HepG2 (cell line): ENCODE measurements around the gene MSI2. TPM values are rescaled to one million over a fixed set of nuclear protein-coding genes. Genes with fewer than 3 reads are reported as not detected.

ENCODE experiments used
- ATAC-seq: fragments of 200-7000 bp; cut with Tn5 transposase; 3 replicates; pipeline ENCODE4 v1.9.1; 2020; ENCODE audit warnings: mild to moderate bottlenecking, moderate library complexity
- BruUV-seq: library from RNA; stranded (reverse); fragments of 400-500 nt; replicated peaks from 2 replicates; lab custom pipeline; 2021; lab: Mats Ljungman, UMichigan
- CTCF ChIA-PET: fragments of 300-600 bp; formaldehyde crosslinking; extraction: SDS; loops from one replicate; lab custom pipeline; 2021; ENCODE audit warnings: low total read pairs, inconsistent platforms, low intra/inter-chr PET ratio; lab: Yijun Ruan, JAX
- POLR2A ChIA-PET: fragments of 350-600 bp; sonication (Branson Sonifier 250); formaldehyde crosslinking; loops from one replicate; lab custom pipeline; 2020; ENCODE audit warnings: antibody characterized with exemption, inconsistent platforms; lab: Yijun Ruan, JAX
- DNase-seq: peaks from one replicate; pipeline ENCODE4 v3.0.0-alpha.2; 2015; ENCODE audit warnings: low spot score
- FAIRE-seq: peaks from 3 replicates; lab custom pipeline; 2011; peaks lifted over from hg19 to GRCh38; lab: Jason Lieb, UNC
- H2AFZ ChIP-seq: one replicate; pipeline ENCODE4 v1.6.1; 2011; ENCODE audit warnings: low read length, inconsistent platforms
- H3K27ac ChIP-seq: fragments of 300-600 bp; 3 replicates; pipeline ENCODE4 v1.8.0; 2011; ENCODE audit warnings: mixed run types, mild to moderate bottlenecking, mixed read lengths, low read length, inconsistent platforms; ENCODE audit not compliant: insufficient read depth; ENCODE audit errors: extremely low read length
- H3K27me3 ChIP-seq, 2 experiments: fragments of 200-600 bp in 1 of 2; 2 replicates in 1 of 2; 3 replicates in 1 of 2; pipeline versions ENCODE4 v1.6.0 to v1.8.0; 2011; ENCODE audit warnings: low read length in 2 of 2, mild to moderate bottlenecking in 2 of 2, moderate library complexity in 2 of 2, inconsistent platforms in 1 of 2; ENCODE audit not compliant: insufficient read depth in 2 of 2, control insufficient read depth in 1 of 2
- H3K36me3 ChIP-seq, 2 experiments: fragments of 200-600 bp in 1 of 2; replicated peaks in 1 of 2; 2 replicates in 1 of 2; 3 replicates in 1 of 2; pipeline versions ENCODE4 v1.5.1 to v1.8.0; 2011; ENCODE audit warnings: low read length in 2 of 2, inconsistent platforms in 1 of 2; ENCODE audit not compliant: insufficient read depth in 2 of 2, control insufficient read depth in 1 of 2
- H3K4me1 ChIP-seq: 2 replicates; pipeline ENCODE4 v1.5.1; 2012; ENCODE audit warnings: low read length, inconsistent platforms; ENCODE audit not compliant: insufficient read depth
- H3K4me2 ChIP-seq: 2 replicates; pipeline ENCODE4 v1.6.0; 2011; ENCODE audit warnings: low read depth, low read length, inconsistent platforms
- H3K4me3 ChIP-seq, 3 experiments: fragments of 200-600 bp in 1 of 3; sonication (generic), shearing (Covaris generic) in 1 of 3; replicated peaks in 1 of 3; 2 replicates each; pipeline ENCODE4 v1.5.1; 2011 to 2016; ENCODE audit warnings: low read length in 3 of 3, inconsistent platforms in 2 of 3, low read depth in 2 of 3, mild to moderate bottlenecking in 2 of 3, control low read depth in 1 of 3, mixed read lengths in 1 of 3; ENCODE audit not compliant: insufficient read depth in 1 of 3
- H3K79me2 ChIP-seq: one replicate; pipeline ENCODE4 v1.6.1; 2011; ENCODE audit warnings: low read length, inconsistent platforms; ENCODE audit not compliant: insufficient read depth
- H3K9ac ChIP-seq: 2 replicates; pipeline ENCODE4 v1.6.0; 2011; ENCODE audit warnings: mild to moderate bottlenecking, low read depth, low read length, inconsistent platforms; ENCODE audit not compliant: insufficient read depth
- H3K9me3 ChIP-seq: 2 replicates; pipeline ENCODE4 v1.5.1; 2012; ENCODE audit warnings: mild to moderate bottlenecking, low read length
- H4K20me1 ChIP-seq: 2 replicates; pipeline ENCODE4 v1.6.0; 2011; ENCODE audit warnings: inconsistent platforms, mild to moderate bottlenecking, low read length, moderate library complexity; ENCODE audit not compliant: insufficient read depth
- CC2D1A ChIP-seq: sonication (generic); formaldehyde crosslinking; IDR thresholded peaks from 2 replicates; pipeline ENCODE4 v1.8.1; 2023; ENCODE audit warnings: mild to moderate bottlenecking, missing genetic modification reagents
- HIVEP1 ChIP-seq: sonication (generic); formaldehyde crosslinking; IDR thresholded peaks from 2 replicates; pipeline ENCODE4 v1.4.0; 2020; ENCODE audit warnings: mild to moderate bottlenecking, missing genetic modification reagents
- NRL ChIP-seq: sonication (generic); formaldehyde crosslinking; IDR thresholded peaks from 2 replicates; pipeline ENCODE4 v1.5.0; 2020; ENCODE audit warnings: missing genetic modification reagents, mild to moderate bottlenecking, moderate library complexity, borderline replicate concordance
- REPIN1 ChIP-seq: sonication (generic); formaldehyde crosslinking; IDR thresholded peaks from 2 replicates; pipeline ENCODE4 v1.8.0; 2022; ENCODE audit warnings: missing genetic modification reagents, low read depth, mild to moderate bottlenecking, borderline replicate concordance
- RFXAP ChIP-seq: sonication (generic); formaldehyde crosslinking; IDR thresholded peaks from 2 replicates; pipeline ENCODE4 v1.4.0; 2020; ENCODE audit warnings: missing genetic modification reagents, borderline replicate concordance
- RXRA ChIP-seq: sonication (generic); formaldehyde crosslinking; IDR thresholded peaks from 2 replicates; pipeline ENCODE4 v1.5.1; 2020; ENCODE audit warnings: missing genetic modification reagents
- ZNF292 ChIP-seq: sonication (generic); formaldehyde crosslinking; IDR thresholded peaks from 2 replicates; pipeline ENCODE4 v1.8.1; 2022; ENCODE audit warnings: mild to moderate bottlenecking, low read depth, missing genetic modification reagents, borderline replicate concordance
- ZNF550 ChIP-seq: sonication (generic); formaldehyde crosslinking; IDR thresholded peaks from 2 replicates; pipeline ENCODE4 v1.4.0; 2020; ENCODE audit warnings: mild to moderate bottlenecking, missing genetic modification reagents, borderline replicate concordance
- ZNF605 ChIP-seq: sonication (generic); formaldehyde crosslinking; IDR thresholded peaks from 2 replicates; pipeline ENCODE4 v1.8.0; 2022; ENCODE audit warnings: mild to moderate bottlenecking, missing genetic modification reagents
- ZNF878 ChIP-seq: sonication (generic); formaldehyde crosslinking; IDR thresholded peaks from 2 replicates; pipeline ENCODE4 v1.8.1; 2023; ENCODE audit warnings: mild to moderate bottlenecking, missing genetic modification reagents, moderate library complexity
- WGBS: methylation state at CpG from one replicate; pipeline ENCODE4 v1.1.6; 2017; ENCODE audit warnings: low lambda C conversion rate; 5-methylcytosine and 5-hydroxymethylcytosine counted together
- in situ Hi-C: cut with HindIII; loops from 2 replicates; pipeline ENCODE4 v1.10.0; 2017; ENCODE audit warnings: low pct_unique_long_range_greater_than_20kb; ENCODE audit not compliant: extremely low pct_ligation_motif_present
- intact Hi-C: fragments of 100-400 bp; cut with micrococcal nuclease; formaldehyde crosslinking; loops from one replicate; pipeline ENCODE4 v1.10.0; 2022; ENCODE audit not compliant: unreplicated experiment
- polyA plus RNA-seq, 8 experiments: library from polyadenylated mRNA; depleted of rRNA in 3 of 8; stranded (reverse) in 7 of 8; unstranded in 1 of 8; fragments of >200 nt; fragmentation: Illumina TruSeq in 4 of 8; extraction: Trizol in 4 of 8; gene quantifications; 2 replicates each; pipeline versions ENCODE4 v1.2.1 to v1.2.3, GENCODE V29; 2011 to 2016; ENCODE audit warnings: low read depth in 4 of 8, missing spikeins in 1 of 8, mixed read lengths in 1 of 8; ENCODE audit not compliant: insufficient read depth in 1 of 8
- total RNA-seq, 5 experiments: library from RNA; depleted of rRNA; stranded (reverse); fragments of >200 nt; fragmentation: Illumina TruSeq; extraction: Trizol; gene quantifications; 2 replicates each; pipeline ENCODE4 v1.2.3, GENCODE V29; 2016; ENCODE audit warnings: low read depth in 1 of 5
- TF ChIP-seq, protein P1 (sequence below): sonication (generic); formaldehyde crosslinking; IDR thresholded peaks from 2 replicates; pipeline ENCODE4 v1.4.0; 2020; ENCODE audit warnings: missing genetic modification reagents, mild to moderate bottlenecking, borderline replicate concordance
- TF ChIP-seq, protein P2 (sequence below): sonication (generic); formaldehyde crosslinking; IDR thresholded peaks from 2 replicates; pipeline ENCODE4 v1.4.0; 2020; ENCODE audit warnings: missing genetic modification reagents, low read depth, mild to moderate bottlenecking, borderline replicate concordance
- TF ChIP-seq, protein P3 (sequence below): IDR thresholded peaks from 2 replicates; pipeline ENCODE4 v1.6.1; 2018; ENCODE audit warnings: missing genetic modification reagents
- TF ChIP-seq, protein P4 (sequence below): sonication (generic); formaldehyde crosslinking; IDR thresholded peaks from 2 replicates; pipeline ENCODE4 v1.4.0; 2020; ENCODE audit warnings: mild to moderate bottlenecking, low read depth, missing genetic modification reagents

Gene MSI2
- total and polyA plus RNA-seq, 2 of the 13 experiments (the other 11 are each of a cell fraction or from before 2014, with no cell fraction given): 77.5 to 78.4 TPM

DNA sequence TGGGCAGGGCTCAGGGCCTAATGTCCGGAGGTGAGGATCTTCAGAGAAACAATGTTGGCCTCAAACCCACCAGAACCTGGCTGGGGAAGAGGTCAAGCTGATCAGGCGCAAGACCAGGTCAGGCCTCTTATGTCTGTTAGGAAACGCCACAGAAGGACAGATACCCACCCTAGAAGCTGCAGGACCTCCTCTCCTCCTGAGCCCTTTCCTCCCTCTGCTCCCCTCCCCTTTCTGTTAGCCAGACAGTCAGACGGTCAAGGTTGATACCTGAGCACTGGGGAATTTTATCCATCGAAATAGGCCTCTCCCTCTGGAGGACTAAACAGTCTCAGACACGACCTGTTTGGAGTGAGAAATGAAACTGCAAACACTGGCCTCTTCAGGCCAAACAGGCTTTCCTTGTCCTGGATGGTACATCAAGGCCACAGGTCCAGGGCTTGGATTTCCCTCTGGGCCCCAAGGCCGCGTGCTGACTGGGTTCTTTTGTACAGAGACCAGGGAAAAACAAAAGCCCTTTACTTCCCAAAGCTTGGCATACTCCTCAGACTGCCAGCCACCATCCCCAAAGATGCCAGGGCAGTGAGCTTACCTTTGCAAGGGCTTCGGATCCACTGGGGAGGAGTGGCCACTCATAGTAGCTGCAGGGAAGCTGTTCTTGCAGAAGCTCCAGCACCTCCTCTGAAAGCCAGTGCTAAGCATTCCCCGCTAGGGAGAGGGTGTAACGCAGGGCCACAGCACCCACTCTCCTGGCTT is 353.0 kb downstream of the MSI2 start:
- POLR2A ChIA-PET: interaction anchor here (0.9 to 1.9 kb wide), 5 partner anchors 25 to 242 kb away, joined by 3 to 9 read pairs (median 5); no protein-coding TSS in a partner anchor
- Histone ChIP-seq H3K4me2 (peak overlapping the region; percentile 62), H2AFZ (no peak overlapping the region), H4K20me1 (no peaks in the 10 kb centered on the region; the same call in 1 of the 2 replicates), H3K27ac (peak overlapping the region; percentile 74), H3K4me1 (peaks cover 34% of the 10 kb centered on the region), H3K4me3 (peak overlapping the region in 1 of 3 experiments; percentile 45; a peak in 2 of 6 replicates), H3K9ac (peak overlapping the region; percentile 44), H3K36me3 (peaks cover 8% of the 10 kb centered on the region in 2 experiments), H3K9me3 (no peaks in the 10 kb centered on the region), H3K79me2 (no peaks in the 10 kb centered on the region), H3K27me3 (no peaks in the 10 kb centered on the region)
- in situ Hi-C loops (loop anchor here (10.0 kb wide), 1 partner anchor 474 kb away; no protein-coding TSS in a partner anchor), intact Hi-C loops (loop anchor here (1.0 to 10.0 kb wide), 6 partner anchors 40 to 364 kb away; partner anchors contain the start of gene CCDC182)
- peak; percentile 95 for ATAC-seq
- peak; percentile 98 for FAIRE-seq
- no TSS peak for BruUV-seq
- CTCF ChIA-PET: interaction anchor here (1.4 to 1.6 kb wide), 2 partner anchors 11 to 366 kb away, joined by 4 to 5 read pairs; no protein-coding TSS in a partner anchor
- DNase-seq: peak; percentile 96
- 10% methylated on average over 10 of the region's 11 CpGs for WGBS
- TF ChIP-seq RXRA (CRISPR knock-in tag) (peak; percentile 95; the same call in 1 of the 2 replicates), HIVEP1 (CRISPR knock-in tag) (peak; percentile 84), ZNF605 (peak; percentile 61; the same call in 1 of the 2 replicates), REPIN1 (peak; percentile 48; the same call in 1 of the 2 replicates), RFXAP (CRISPR knock-in tag) (peak; percentile 36; the same call in 1 of the 2 replicates), CC2D1A (CRISPR knock-in tag) (no peak), ZNF292 (peak; percentile 89; the same call in 1 of the 2 replicates), ZNF550 (0 out of 2 replicates have a peak, but pooled peaks have one; percentile 48), NRL (CRISPR knock-in tag) (peak; percentile 40), ZNF878 (CRISPR knock-in tag) (no peak)
- TF ChIP-seq, protein P1, sequence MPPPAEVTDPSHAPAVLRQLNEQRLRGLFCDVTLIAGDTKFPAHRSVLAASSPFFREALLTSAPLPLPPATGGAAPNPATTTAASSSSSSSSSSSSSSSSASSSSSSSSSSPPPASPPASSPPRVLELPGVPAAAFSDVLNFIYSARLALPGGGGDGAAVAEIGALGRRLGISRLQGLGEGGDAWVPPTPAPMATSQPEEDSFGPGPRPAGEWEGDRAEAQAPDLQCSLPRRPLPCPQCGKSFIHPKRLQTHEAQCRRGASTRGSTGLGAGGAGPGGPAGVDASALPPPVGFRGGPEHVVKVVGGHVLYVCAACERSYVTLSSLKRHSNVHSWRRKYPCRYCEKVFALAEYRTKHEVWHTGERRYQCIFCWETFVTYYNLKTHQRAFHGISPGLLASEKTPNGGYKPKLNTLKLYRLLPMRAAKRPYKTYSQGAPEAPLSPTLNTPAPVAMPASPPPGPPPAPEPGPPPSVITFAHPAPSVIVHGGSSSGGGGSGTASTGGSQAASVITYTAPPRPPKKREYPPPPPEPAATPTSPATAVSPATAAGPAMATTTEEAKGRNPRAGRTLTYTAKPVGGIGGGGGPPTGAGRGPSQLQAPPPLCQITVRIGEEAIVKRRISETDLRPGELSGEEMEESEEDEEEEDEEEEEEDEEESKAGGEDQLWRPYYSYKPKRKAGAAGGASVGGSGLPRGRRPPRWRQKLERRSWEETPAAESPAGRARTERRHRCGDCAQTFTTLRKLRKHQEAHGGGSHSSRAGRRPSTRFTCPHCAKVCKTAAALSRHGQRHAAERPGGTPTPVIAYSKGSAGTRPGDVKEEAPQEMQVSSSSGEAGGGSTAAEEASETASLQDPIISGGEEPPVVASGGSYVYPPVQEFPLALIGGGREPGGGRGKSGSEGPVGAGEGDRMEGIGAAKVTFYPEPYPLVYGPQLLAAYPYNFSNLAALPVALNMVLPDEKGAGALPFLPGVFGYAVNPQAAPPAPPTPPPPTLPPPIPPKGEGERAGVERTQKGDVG (CRISPR knock-in tag): peak; percentile 85; the same call in 1 of the 2 replicates
- TF ChIP-seq, protein P2, sequence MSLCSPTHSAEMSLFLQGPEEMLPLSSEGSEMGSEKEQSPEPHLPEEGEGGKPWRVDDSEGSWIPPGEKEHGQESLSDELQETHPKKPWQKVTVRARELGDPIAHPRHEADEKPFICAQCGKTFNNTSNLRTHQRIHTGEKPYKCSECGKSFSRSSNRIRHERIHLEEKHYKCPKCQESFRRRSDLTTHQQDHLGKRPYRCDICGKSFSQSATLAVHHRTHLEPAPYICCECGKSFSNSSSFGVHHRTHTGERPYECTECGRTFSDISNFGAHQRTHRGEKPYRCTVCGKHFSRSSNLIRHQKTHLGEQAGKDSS (CRISPR knock-in tag): peak; percentile 31; the same call in 1 of the 2 replicates
- TF ChIP-seq, protein P3, sequence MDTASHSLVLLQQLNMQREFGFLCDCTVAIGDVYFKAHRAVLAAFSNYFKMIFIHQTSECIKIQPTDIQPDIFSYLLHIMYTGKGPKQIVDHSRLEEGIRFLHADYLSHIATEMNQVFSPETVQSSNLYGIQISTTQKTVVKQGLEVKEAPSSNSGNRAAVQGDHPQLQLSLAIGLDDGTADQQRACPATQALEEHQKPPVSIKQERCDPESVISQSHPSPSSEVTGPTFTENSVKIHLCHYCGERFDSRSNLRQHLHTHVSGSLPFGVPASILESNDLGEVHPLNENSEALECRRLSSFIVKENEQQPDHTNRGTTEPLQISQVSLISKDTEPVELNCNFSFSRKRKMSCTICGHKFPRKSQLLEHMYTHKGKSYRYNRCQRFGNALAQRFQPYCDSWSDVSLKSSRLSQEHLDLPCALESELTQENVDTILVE: peak; percentile 70; the same call in 1 of the 2 replicates
- TF ChIP-seq, protein P4, sequence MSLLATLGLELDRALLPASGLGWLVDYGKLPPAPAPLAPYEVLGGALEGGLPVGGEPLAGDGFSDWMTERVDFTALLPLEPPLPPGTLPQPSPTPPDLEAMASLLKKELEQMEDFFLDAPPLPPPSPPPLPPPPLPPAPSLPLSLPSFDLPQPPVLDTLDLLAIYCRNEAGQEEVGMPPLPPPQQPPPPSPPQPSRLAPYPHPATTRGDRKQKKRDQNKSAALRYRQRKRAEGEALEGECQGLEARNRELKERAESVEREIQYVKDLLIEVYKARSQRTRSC (CRISPR knock-in tag): no peak
